HepG2 (cell line): ENCODE results near the gene MCM3AP. TPM values are rescaled to one million over a fixed set of nuclear protein-coding genes. Genes with fewer than 3 reads are reported as not detected.

ENCODE experiments used
- ATAC-seq: fragments of 200-7000 bp; cut with Tn5 transposase; 3 replicates; pipeline ENCODE4 v1.9.1; 2020; ENCODE audit warnings: mild to moderate bottlenecking, moderate library complexity
- BruUV-seq: library from RNA; stranded (reverse); fragments of 400-500 nt; replicated peaks from 2 replicates; lab custom pipeline; 2021; lab: Mats Ljungman, UMichigan
- CTCF ChIA-PET: fragments of 300-600 bp; formaldehyde crosslinking; extraction: SDS; loops from one replicate; lab custom pipeline; 2021; ENCODE audit warnings: low total read pairs, inconsistent platforms, low intra/inter-chr PET ratio; lab: Yijun Ruan, JAX
- POLR2A ChIA-PET: fragments of 350-600 bp; sonication (Branson Sonifier 250); formaldehyde crosslinking; loops from one replicate; lab custom pipeline; 2020; ENCODE audit warnings: antibody characterized with exemption, inconsistent platforms; lab: Yijun Ruan, JAX
- DNase-seq: peaks from one replicate; pipeline ENCODE4 v3.0.0-alpha.2; 2015; ENCODE audit warnings: low spot score
- FAIRE-seq: peaks from 3 replicates; lab custom pipeline; 2011; peaks lifted over from hg19 to GRCh38; lab: Jason Lieb, UNC
- H2AFZ ChIP-seq: one replicate; pipeline ENCODE4 v1.6.1; 2011; ENCODE audit warnings: low read length, inconsistent platforms
- H3K27ac ChIP-seq: fragments of 300-600 bp; 3 replicates; pipeline ENCODE4 v1.8.0; 2011; ENCODE audit warnings: mixed run types, mild to moderate bottlenecking, mixed read lengths, low read length, inconsistent platforms; ENCODE audit not compliant: insufficient read depth; ENCODE audit errors: extremely low read length
- H3K27me3 ChIP-seq, 2 experiments: fragments of 200-600 bp in 1 of 2; 2 replicates in 1 of 2; 3 replicates in 1 of 2; pipeline versions ENCODE4 v1.6.0 to v1.8.0; 2011; ENCODE audit warnings: low read length in 2 of 2, mild to moderate bottlenecking in 2 of 2, moderate library complexity in 2 of 2, inconsistent platforms in 1 of 2; ENCODE audit not compliant: insufficient read depth in 2 of 2, control insufficient read depth in 1 of 2
- H3K36me3 ChIP-seq, 2 experiments: fragments of 200-600 bp in 1 of 2; replicated peaks in 1 of 2; 2 replicates in 1 of 2; 3 replicates in 1 of 2; pipeline versions ENCODE4 v1.5.1 to v1.8.0; 2011; ENCODE audit warnings: low read length in 2 of 2, inconsistent platforms in 1 of 2; ENCODE audit not compliant: insufficient read depth in 2 of 2, control insufficient read depth in 1 of 2
- H3K4me1 ChIP-seq: 2 replicates; pipeline ENCODE4 v1.5.1; 2012; ENCODE audit warnings: low read length, inconsistent platforms; ENCODE audit not compliant: insufficient read depth
- H3K4me2 ChIP-seq: 2 replicates; pipeline ENCODE4 v1.6.0; 2011; ENCODE audit warnings: low read depth, low read length, inconsistent platforms
- H3K4me3 ChIP-seq, 3 experiments: fragments of 200-600 bp in 1 of 3; sonication (generic), shearing (Covaris generic) in 1 of 3; replicated peaks in 1 of 3; 2 replicates each; pipeline ENCODE4 v1.5.1; 2011 to 2016; ENCODE audit warnings: low read length in 3 of 3, inconsistent platforms in 2 of 3, low read depth in 2 of 3, mild to moderate bottlenecking in 2 of 3, control low read depth in 1 of 3, mixed read lengths in 1 of 3; ENCODE audit not compliant: insufficient read depth in 1 of 3
- H3K79me2 ChIP-seq: one replicate; pipeline ENCODE4 v1.6.1; 2011; ENCODE audit warnings: low read length, inconsistent platforms; ENCODE audit not compliant: insufficient read depth
- H3K9ac ChIP-seq: 2 replicates; pipeline ENCODE4 v1.6.0; 2011; ENCODE audit warnings: mild to moderate bottlenecking, low read depth, low read length, inconsistent platforms; ENCODE audit not compliant: insufficient read depth
- H3K9me3 ChIP-seq: 2 replicates; pipeline ENCODE4 v1.5.1; 2012; ENCODE audit warnings: mild to moderate bottlenecking, low read length
- H4K20me1 ChIP-seq: 2 replicates; pipeline ENCODE4 v1.6.0; 2011; ENCODE audit warnings: inconsistent platforms, mild to moderate bottlenecking, low read length, moderate library complexity; ENCODE audit not compliant: insufficient read depth
- ARHGAP35 ChIP-seq: sonication (generic); formaldehyde crosslinking; IDR thresholded peaks from 2 replicates; pipeline ENCODE4 v1.9.0; 2022; ENCODE audit warnings: mild to moderate bottlenecking, inconsistent platforms, moderate library complexity, missing genetic modification reagents, borderline replicate concordance
- HBP1 ChIP-seq: IDR thresholded peaks from 2 replicates; pipeline ENCODE4 v1.6.1; 2016; ENCODE audit warnings: low read depth, control low read depth
- KLF11 ChIP-seq: IDR thresholded peaks from 2 replicates; pipeline ENCODE4 v1.6.1; 2016; ENCODE audit warnings: missing compliant biosample characterization
- ZFYVE20 ChIP-seq: sonication (generic); formaldehyde crosslinking; IDR thresholded peaks from 2 replicates; pipeline ENCODE4 v1.8.0; 2023; ENCODE audit warnings: low read depth, mild to moderate bottlenecking, moderate library complexity, missing genetic modification reagents, borderline replicate concordance
- ZNF230 ChIP-seq: sonication (generic); formaldehyde crosslinking; IDR thresholded peaks from 2 replicates; pipeline ENCODE4 v1.4.0; 2020; ENCODE audit warnings: mild to moderate bottlenecking, missing genetic modification reagents
- ZNF777 ChIP-seq: sonication (generic); formaldehyde crosslinking; IDR thresholded peaks from 2 replicates; pipeline ENCODE4 v1.4.0; 2020; ENCODE audit warnings: missing genetic modification reagents
- ZUFSP ChIP-seq: sonication (generic); formaldehyde crosslinking; IDR thresholded peaks from 2 replicates; pipeline ENCODE4 v1.9.0; 2021; ENCODE audit warnings: missing genetic modification reagents, mild to moderate bottlenecking, borderline replicate concordance
- WGBS: methylation state at CpG from one replicate; pipeline ENCODE4 v1.1.6; 2017; ENCODE audit warnings: low lambda C conversion rate; 5-methylcytosine and 5-hydroxymethylcytosine counted together
- in situ Hi-C: cut with HindIII; loops from 2 replicates; pipeline ENCODE4 v1.10.0; 2017; ENCODE audit warnings: low pct_unique_long_range_greater_than_20kb; ENCODE audit not compliant: extremely low pct_ligation_motif_present
- intact Hi-C: fragments of 100-400 bp; cut with micrococcal nuclease; formaldehyde crosslinking; loops from one replicate; pipeline ENCODE4 v1.10.0; 2022; ENCODE audit not compliant: unreplicated experiment
- polyA plus RNA-seq, 8 experiments: library from polyadenylated mRNA; depleted of rRNA in 3 of 8; stranded (reverse) in 7 of 8; unstranded in 1 of 8; fragments of >200 nt; fragmentation: Illumina TruSeq in 4 of 8; extraction: Trizol in 4 of 8; gene quantifications; 2 replicates each; pipeline versions ENCODE4 v1.2.1 to v1.2.3, GENCODE V29; 2011 to 2016; ENCODE audit warnings: low read depth in 4 of 8, missing spikeins in 1 of 8, mixed read lengths in 1 of 8; ENCODE audit not compliant: insufficient read depth in 1 of 8
- total RNA-seq, 5 experiments: library from RNA; depleted of rRNA; stranded (reverse); fragments of >200 nt; fragmentation: Illumina TruSeq; extraction: Trizol; gene quantifications; 2 replicates each; pipeline ENCODE4 v1.2.3, GENCODE V29; 2016; ENCODE audit warnings: low read depth in 1 of 5

The MCM3AP gene
- total and polyA plus RNA-seq, 2 of the 13 experiments (the other 11 are each of a cell fraction or from before 2014, with no cell fraction given), result 27.0 to 54.7 TPM

GRCh38 chr21:46189213-46189958 lies 96.0 kb downstream of the MCM3AP start:
- FAIRE-seq (no peak), DNase-seq (no peak), ATAC-seq (no peak; the same call in 1 of the 3 replicates)
- in situ Hi-C loops (no loop called here), intact Hi-C loops (no loop called here)
- Histone ChIP-seq H3K4me1 (peaks cover 31% of the 10 kb centered on the region), H3K27ac (no peak overlapping the region), H3K9me3 (no peaks in the 10 kb centered on the region), H3K9ac (no peak overlapping the region), H2AFZ (no peak overlapping the region), H3K4me2 (no peak overlapping the region), H3K4me3 (no peak overlapping the region), H4K20me1 (no peaks in the 10 kb centered on the region), H3K79me2 (no peaks in the 10 kb centered on the region), H3K27me3 (no peaks in the 10 kb centered on the region), H3K36me3 (peaks cover 7 to 41% of the 10 kb centered on the region in 2 experiments)
- 95% methylated on average over 8 of the region's 9 CpGs for WGBS
- CTCF ChIA-PET, result no interaction called here
- POLR2A ChIA-PET, result no interaction called here
- TF ChIP-seq ZUFSP (CRISPR knock-in tag) (no peak), ZNF230 (CRISPR knock-in tag) (no peak), ARHGAP35 (CRISPR knock-in tag) (no peak), ZNF777 (no peak), KLF11 (CRISPR knock-in tag) (no peak), HBP1 (CRISPR knock-in tag) (no peak), ZFYVE20 (CRISPR knock-in tag) (0 out of 2 replicates have a peak, but pooled peaks have one; percentile 43)
- no TSS peak for BruUV-seq
